Osteoblast (primary cell): Measurements from ENCODE around the gene CEP131. TPM values are rescaled to one million over a fixed set of nuclear protein-coding genes. Genes with fewer than 3 reads are reported as not detected.
A peak's percentile ranks its signal among the peaks of the same experiment; 100 is the strongest.

Experiments used
- DNase-seq: peaks from one replicate; pipeline ENCODE4 v3.0.0; 2011; ENCODE audit warnings: low spot score, mixed read lengths; ENCODE audit not compliant: insufficient read length; ENCODE audit errors: missing footprints
- H2AFZ ChIP-seq: 2 replicates; pipeline ENCODE4 v1.6.0; 2011; ENCODE audit warnings: mild to moderate bottlenecking, low read length
- H3K27ac ChIP-seq: 2 replicates; pipeline ENCODE4 v1.5.1; 2011; ENCODE audit warnings: mild to moderate bottlenecking, low read depth, low read length, moderate library complexity
- H3K27me3 ChIP-seq: 2 replicates; pipeline ENCODE4 v1.6.0; 2012; ENCODE audit warnings: mild to moderate bottlenecking, control low read depth, inconsistent platforms, low read length, moderate library complexity; ENCODE audit not compliant: insufficient read depth
- H3K36me3 ChIP-seq: 2 replicates; pipeline ENCODE4 v1.5.1; 2011; ENCODE audit warnings: mild to moderate bottlenecking, low read length, control low read depth, moderate library complexity; ENCODE audit not compliant: insufficient read depth
- H3K4me1 ChIP-seq: 2 replicates; pipeline ENCODE4 v1.5.1; 2011; ENCODE audit warnings: mild to moderate bottlenecking, low read length, control low read depth, moderate library complexity; ENCODE audit not compliant: insufficient read depth
- H3K4me2 ChIP-seq: 2 replicates; pipeline ENCODE4 v1.6.0; 2011; ENCODE audit warnings: mild to moderate bottlenecking, low read length; ENCODE audit not compliant: insufficient read depth
- H3K4me3 ChIP-seq: fragments of 200-600 bp; sonication (generic); 3 replicates; pipeline ENCODE4 v1.5.1; 2012; ENCODE audit warnings: mild to moderate bottlenecking, low read length, inconsistent platforms; ENCODE audit not compliant: insufficient read depth
- H3K79me2 ChIP-seq: 2 replicates; pipeline ENCODE4 v1.6.0; 2012; ENCODE audit warnings: mild to moderate bottlenecking, low read length, control low read depth, inconsistent platforms; ENCODE audit not compliant: insufficient read depth
- H3K9me3 ChIP-seq: 2 replicates; pipeline ENCODE4 v1.5.1; 2011; ENCODE audit warnings: low read depth, low read length, control low read depth
- H4K20me1 ChIP-seq: 2 replicates; pipeline ENCODE4 v1.6.0; 2012; ENCODE audit warnings: mild to moderate bottlenecking, low read length, control low read depth; ENCODE audit not compliant: insufficient read depth
- CTCF ChIP-seq: IDR thresholded peaks from 2 replicates; pipeline ENCODE4 v1.5.1; 2011; ENCODE audit warnings: mild to moderate bottlenecking, low read depth, low read length, moderate library complexity; ENCODE audit errors: extremely low read depth
- total RNA-seq: library from RNA; depleted of rRNA; stranded (reverse); fragments of >200 nt; gene quantifications from 2 replicates; pipeline ENCODE4 v1.2.3, GENCODE V29; 2012

Gene CEP131
- total RNA-seq, 1 donor: 8.7 TPM

- peaks cover 8% of the 10 kb centered on the region for H3K79me2 ChIP-seq
- no peaks in the 10 kb centered on the region for H3K27me3 ChIP-seq
- no peak for DNase-seq
- H3K27ac ChIP-seq: no peak overlapping the region
- peaks cover 6% of the 10 kb centered on the region for H3K4me1 ChIP-seq
- no peaks in the 10 kb centered on the region for H3K9me3 ChIP-seq
- H2AFZ ChIP-seq: no peak overlapping the region
- no peak for TF ChIP-seq CTCF
- peaks cover 37% of the 10 kb centered on the region for H4K20me1 ChIP-seq
- H3K4me2 ChIP-seq: no peak overlapping the region
- no peak overlapping the region for H3K4me3 ChIP-seq
- H3K36me3 ChIP-seq: peaks cover 22% of the 10 kb centered on the region
These were observed 35.5 kb upstream of the CEP131 start for GRCh38 chr17:81258292-81258691.

GRCh38 chr17:81257533-81257932, 34.8 kb upstream of the CEP131 start:
- H3K79me2 ChIP-seq: peaks cover 8% of the 10 kb centered on the region
- no peaks in the 10 kb centered on the region for H3K27me3 ChIP-seq
- peaks cover 41% of the 10 kb centered on the region for H4K20me1 ChIP-seq
- no peaks in the 10 kb centered on the region for H3K9me3 ChIP-seq
- H3K27ac ChIP-seq: no peak overlapping the region
- TF ChIP-seq CTCF: no peak
- no peak for DNase-seq
- H3K4me1 ChIP-seq: peaks cover 6% of the 10 kb centered on the region
- no peak overlapping the region for H3K4me3 ChIP-seq
- H3K36me3 ChIP-seq: peaks cover 21% of the 10 kb centered on the region
- H3K4me2 ChIP-seq: no peak overlapping the region
- no peak overlapping the region for H2AFZ ChIP-seq

DNA sequence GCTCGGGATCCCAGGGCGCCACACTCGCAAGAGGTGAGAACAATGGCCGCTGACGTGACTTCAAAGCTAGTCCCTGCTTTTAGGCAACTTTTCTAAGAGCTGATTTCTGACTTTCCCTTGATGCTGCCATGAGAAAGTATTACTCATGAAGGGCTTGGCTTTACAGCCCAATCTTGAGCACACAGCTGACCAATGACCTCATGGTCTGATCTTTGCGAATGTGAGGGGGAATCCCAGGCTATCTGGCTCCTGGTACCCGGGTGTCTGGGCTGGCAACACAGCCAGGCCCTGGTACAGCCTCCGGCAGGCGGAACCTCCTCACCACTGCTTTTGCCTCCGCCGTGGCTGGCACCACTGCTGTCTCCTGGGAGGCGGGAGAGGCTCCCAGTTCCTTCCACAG, 33.9 kb upstream of the CEP131 start:
- H4K20me1 ChIP-seq: peaks cover 41% of the 10 kb centered on the region
- no peak for TF ChIP-seq CTCF
- H3K4me1 ChIP-seq: peaks cover 6% of the 10 kb centered on the region
- no peaks in the 10 kb centered on the region for H3K27me3 ChIP-seq
- H3K4me2 ChIP-seq: no peak overlapping the region
- H3K4me3 ChIP-seq: no peak overlapping the region
- H3K9me3 ChIP-seq: no peaks in the 10 kb centered on the region
- peak overlapping the region; percentile 33 for H3K27ac ChIP-seq
- peaks cover 22% of the 10 kb centered on the region for H3K36me3 ChIP-seq
- H3K79me2 ChIP-seq: peaks cover 8% of the 10 kb centered on the region
- no peak overlapping the region for H2AFZ ChIP-seq
- DNase-seq: peak; percentile 99

DNA sequence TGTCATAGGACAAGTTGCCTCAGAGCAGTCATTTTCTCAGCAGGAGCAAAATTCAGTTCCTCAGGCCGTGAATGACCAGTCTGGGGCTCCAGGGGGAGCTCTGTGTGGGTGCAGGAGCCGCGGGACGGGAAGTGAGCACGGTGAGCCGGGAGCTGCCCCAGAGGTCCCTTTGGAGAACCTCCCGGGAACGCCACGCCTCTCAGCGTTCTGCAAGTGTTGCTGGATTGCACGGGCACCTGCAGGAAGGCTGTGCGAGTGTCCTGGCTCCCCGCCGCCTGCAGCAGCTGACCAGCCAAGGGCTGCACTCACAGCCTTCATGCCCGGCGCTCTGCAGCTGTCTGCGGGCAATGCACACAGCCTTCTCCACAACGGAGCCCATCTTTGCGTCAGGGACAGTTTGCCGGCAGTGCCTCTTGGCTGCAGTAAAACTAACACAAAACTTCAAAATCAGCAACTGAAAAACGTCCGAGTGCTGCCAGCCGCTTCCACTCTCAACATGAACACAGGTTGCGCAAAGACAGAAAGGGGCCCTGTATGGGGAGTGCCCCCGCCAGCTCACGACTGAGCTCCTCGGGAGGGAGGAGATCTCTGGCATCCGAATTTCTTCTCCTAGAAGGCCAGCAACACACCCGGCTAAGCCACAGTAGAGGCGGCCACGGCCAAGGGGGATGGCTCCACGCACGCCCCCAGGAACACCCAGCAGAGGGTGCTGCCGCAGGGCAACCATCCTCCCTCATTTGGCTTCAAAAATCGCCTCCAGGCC, 32.4 kb upstream of the CEP131 start:
- Histone ChIP-seq H3K27ac (no peak overlapping the region), H3K9me3 (no peaks in the 10 kb centered on the region), H3K4me1 (peaks cover 6% of the 10 kb centered on the region), H3K79me2 (peaks cover 8% of the 10 kb centered on the region), H3K4me3 (no peak overlapping the region), H3K27me3 (no peaks in the 10 kb centered on the region), H4K20me1 (peaks cover 45% of the 10 kb centered on the region), H3K4me2 (no peak overlapping the region), H3K36me3 (peaks cover 33% of the 10 kb centered on the region), H2AFZ (no peak overlapping the region)
- peak; percentile 47 for TF ChIP-seq CTCF
- DNase-seq: peak; percentile 95
